LHCN-M2 (cell line): ENCODE data around the gene SUPT3H. TPM values are rescaled to one million over a fixed set of nuclear protein-coding genes. Genes with fewer than 3 reads are reported as not detected.

Experiments
- DNase-seq: peaks from one replicate; pipeline ENCODE4 v3.0.0-alpha.2; 2012; ENCODE audit warnings: low read depth
- total RNA-seq: library from RNA; depleted of rRNA; stranded (reverse); fragments of >200 nt; gene quantifications from 2 replicates; pipeline ENCODE4 v1.2.3, GENCODE V29; 2014

Gene SUPT3H
- total RNA-seq, 1 experiment from 2014 or later, result 6.4 TPM

DNA sequence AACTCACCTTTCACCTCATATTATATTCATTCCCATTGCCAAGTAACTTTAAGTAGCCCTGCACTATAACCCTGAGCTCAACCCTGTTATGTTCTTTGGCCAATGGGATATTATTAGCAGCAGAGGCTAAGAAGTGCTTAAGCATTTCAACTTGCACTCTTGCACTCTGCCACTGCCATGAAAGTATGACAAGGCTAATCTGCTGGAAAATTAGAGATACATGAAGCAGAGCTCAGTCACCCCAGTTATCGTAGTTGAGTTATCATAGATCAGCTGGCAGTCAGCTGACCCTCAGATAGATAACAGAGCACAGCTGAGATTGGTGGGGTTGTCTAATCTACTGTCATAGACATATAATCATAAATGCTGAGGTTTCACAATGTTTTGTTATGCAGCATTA, 259.0 kb downstream of the SUPT3H start:
- DNase-seq, result no peak

DNA sequence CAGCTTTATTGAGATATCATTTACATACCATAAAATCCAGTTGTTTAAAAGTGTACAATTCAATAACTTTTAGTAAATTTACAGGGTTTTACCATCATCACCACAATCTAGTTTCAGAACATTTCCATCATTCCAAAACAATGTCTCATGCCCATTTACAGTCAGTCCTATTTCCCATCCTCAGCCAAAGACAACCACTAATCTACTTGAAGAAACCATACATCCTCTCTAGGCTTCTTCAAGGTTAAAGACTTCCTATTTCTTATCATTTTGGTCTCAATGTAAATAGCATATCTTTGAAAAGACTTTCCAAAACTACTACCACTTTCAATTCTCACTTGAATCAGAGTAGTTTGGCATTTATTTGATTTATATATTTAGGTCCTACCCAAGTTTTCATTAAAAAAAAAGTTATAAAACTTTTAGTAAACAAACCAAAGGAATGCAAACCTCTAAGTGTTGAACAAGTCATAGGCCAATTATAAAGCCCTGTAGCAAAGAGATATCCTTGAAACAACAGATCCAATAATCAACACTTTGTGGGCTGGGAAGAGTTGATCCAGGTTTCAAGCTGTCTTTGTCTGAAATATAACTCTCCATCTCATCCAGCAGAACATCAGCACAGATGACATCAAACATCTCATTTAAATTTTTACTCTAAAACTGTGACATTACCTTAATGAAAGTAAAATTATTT, 260.9 kb downstream of the SUPT3H start:
- DNase-seq, result peak; percentile 89

DNA sequence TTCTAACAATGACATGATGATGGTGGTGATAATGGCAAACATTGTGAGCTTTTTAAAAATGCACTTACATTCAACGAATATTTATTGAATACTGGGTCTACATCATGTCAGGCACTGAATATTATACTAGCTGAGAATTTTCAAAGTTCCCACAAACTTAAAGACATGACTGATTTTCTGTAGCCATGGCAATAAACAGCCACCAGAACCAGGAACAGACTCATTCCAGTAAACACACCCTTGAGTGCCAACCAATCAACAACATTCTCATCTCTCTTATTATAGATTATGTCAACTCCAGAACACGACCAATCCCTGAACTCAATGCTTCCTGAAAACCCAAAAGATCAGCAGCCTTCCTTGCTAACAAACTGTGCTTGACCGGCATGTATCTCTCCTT, 262.0 kb downstream of the SUPT3H start:
- DNase-seq, result peak; percentile 73

DNA sequence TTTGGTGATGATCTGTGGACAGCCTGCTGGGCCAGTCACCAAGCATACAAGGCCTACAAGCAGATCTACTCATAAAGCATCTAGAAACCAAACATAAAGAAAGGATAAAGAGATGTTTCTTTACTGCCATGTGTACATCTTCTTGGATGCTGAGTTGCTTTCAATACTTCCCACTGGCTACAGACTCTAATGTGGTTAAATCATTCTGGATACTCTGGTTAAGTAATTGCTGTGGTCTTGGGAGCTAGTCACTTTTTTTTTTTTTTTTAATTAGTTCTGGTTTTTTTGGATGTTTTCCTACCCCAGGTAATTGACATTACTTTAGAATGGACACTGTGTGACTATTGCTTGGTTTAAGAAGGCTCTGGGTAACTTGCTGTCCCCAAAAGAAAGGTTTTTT, 265.0 kb downstream of the SUPT3H start:
- DNase-seq, result no peak

DNA sequence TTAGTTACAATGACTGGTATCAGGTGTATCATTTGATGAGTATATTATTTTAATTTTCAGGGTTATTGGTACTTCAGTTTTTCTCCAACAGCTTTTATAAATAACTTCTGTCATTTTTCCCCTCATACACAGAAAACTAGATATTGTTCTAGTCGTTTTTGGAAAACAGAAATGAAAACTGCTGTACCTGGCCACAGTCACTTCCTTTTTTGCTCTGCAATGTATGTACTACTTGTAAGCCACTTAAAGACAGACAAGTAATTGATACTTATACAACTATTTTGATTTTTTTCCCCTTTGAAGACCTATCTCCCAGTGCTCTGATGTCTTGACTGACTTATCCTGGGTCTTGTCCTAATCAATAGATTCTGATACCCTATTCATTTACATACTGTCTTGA, 268.2 kb downstream of the SUPT3H start:
- no peak for DNase-seq

DNA sequence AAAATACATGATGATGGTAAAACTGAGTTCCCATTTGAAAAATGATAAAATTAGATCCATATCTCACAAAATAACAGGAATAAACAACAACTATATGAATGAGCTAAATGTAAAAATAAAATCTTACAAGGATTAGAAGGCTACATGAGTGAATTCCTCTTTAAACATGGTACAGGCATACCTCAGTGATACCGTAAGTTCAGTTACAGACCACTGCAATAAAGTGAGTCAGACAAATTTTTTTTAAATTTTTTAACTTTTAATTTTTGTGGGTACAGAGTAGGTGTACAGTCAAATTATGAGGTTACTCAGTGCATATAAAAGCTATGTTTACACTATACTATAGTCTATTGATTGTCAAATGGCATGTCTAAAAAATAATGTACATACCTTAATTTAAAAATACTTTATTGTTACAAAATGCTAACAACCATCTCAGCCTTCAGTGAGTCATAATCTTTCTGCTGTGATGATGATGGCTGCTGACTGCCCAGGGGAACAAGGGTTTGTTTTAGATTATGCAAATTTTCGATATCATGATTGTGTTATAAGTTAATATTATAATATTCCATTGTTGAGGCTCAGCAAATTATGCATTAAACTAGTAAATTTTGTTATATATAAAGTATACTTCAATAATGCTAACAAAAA, 272.4 kb downstream of the SUPT3H start:
- peak; percentile 42 for DNase-seq

DNA sequence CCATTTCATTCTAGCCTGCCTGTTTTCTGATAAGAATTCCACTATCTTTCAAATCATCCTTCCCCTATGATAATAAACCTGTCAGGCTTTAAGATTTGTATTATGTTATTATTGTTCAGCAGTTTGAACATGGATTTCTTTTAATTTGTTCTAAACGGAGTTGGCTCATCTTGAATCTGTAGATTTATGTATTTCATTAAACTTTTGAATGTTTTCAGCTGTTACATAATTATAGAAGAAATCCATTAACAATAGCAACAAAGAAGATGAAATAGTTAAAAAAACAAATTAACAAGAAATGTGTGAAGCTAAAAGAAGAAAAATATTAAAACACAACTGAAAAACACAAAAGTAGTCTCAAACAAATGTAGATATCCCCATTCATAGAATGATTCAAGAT, 273.3 kb downstream of the SUPT3H start:
- no peak for DNase-seq

DNA sequence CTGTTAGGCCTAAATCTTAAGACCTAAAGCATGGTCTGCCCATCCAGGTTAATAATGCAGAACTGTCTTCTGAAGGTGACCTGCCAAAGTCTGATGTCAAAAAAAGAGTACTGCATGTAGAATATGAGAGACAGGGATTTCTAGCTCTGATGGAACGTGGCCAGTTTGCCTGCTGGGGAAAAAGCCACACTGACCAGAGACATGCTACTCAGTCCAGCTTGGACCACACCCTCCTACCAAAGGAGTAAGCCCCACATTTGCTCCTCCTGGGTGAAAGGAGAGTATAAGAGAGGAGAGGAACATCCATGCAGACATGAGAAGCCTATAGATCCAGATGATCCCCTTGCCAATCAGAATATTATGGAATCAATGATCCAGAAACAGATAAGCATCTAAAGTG, 279.5 kb downstream of the SUPT3H start:
- no peak for DNase-seq

DNA sequence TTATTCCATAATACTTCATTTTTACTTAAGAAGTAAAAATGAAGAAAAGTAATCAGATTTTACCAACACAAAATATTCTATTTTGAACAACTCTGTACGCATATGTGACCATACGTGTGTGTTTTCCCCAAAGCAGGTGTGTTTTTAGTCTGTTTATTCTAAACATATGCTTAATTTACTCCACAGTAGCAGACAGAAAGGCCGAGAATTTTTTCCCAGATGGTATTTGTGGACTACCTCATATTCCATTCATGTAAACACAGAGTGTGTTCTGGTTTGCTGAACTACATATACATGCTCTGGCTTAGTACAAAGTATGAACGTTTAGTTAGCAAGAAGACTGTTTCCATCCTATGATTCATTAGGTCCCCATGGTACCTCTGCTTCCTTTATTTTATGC, 282.9 kb downstream of the SUPT3H start:
- DNase-seq, result no peak

DNA sequence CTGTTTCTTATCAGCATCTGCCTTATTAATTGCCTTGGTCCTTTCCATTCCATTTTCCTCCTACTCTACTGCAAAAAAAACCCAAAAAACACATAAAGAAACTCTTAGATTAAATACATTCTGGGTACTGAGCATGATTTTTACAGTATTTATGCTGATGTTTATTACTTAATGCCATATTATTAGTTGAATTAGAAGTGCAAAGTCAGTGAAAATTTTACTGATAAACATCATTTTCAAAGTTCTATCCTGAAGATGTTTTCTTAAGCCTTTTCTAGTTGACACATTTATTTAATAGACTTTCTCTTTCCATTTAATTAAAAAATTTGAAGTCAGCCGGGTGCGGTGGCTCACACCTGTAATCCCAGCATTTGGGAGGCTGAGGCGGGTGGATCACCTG, 285.6 kb downstream of the SUPT3H start:
- DNase-seq, result no peak

DNA sequence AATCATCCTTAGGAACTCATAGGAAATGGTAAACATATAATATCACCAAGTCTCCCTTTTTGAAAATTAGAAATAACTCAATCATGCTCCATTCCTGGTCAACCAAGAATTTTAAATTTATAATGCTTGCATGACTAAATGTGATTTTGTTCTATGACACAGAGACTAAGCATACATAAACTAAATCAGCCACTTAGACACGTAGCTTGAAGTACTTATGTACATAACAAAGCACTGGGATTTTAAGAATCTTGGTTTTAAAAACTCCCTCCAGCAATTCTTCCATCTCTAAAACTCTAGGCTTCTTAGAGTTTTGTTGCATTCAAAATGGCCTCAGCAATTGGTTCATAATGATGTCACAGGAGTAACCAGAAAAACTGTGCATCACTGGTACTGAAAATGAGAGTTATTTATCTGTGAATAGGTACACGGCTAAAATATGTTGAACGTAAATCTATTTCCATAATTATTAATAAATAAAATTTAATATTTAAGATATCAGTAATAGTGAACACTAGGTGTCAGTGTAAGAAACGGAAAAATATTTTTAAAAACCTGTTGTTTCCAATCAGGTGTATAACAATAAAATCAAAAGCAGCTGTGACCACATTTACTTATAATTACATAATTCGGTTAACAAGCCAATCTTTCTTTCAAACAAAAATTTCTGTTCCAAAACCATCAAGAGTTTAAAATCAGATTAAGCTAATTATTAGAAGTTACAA, 291.2 kb downstream of the SUPT3H start:
- no peak for DNase-seq

DNA sequence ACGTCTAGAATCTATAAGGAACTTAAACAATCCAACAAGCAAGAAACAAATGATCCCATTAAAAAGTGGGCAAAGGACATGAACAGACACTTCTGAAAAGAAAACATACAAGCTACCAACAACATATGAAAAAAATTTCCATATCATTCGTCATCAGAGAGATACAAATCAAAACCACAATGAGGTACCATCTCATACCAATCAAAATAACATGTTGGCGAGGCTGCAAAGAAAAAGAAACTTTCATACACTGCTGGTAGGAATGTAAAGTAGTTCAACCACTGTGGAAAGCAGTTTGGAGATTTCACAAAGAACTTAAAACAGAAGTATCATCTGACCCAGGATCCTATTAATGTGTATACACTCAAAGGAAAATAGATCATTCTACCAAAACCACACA, 293.5 kb downstream of the SUPT3H start:
- peak; percentile 41 for DNase-seq

DNA sequence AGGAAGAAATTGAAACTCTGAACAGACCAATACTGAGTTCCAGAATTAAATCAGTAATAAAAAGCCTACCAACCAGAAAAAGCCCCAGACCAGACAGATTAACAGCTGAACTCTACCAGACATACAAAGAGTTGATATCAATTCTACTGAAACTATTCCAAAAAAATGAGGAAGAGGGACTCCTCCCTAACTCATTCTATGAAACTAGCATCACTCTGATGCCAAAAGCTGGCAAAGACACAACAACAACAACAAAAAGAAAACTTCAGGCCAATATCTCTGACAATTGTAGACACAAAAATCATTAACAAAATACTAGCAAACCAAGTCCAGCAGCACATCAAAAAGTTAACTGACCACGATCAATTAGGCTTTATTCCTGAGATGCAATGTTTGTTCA, 295.6 kb downstream of the SUPT3H start:
- DNase-seq, result no peak

DNA sequence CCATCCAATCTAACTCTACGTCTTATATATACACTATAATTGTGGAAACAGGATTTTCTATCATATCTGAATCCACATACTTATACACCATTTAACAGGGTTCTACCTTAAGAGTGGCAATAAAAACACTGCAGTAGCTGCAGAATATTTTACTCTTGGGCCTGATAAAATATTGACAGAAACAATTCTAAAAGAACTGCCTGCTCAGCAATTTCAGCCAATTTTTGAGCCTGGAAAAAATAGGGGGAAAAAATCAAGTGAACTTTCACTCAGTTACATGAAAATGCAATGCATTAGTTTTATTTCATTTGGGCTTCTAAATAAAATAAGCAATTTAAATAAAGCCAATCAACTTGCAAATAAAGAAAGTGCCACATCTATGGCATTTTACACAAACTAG, 296.1 kb downstream of the SUPT3H start:
- no peak for DNase-seq

DNA sequence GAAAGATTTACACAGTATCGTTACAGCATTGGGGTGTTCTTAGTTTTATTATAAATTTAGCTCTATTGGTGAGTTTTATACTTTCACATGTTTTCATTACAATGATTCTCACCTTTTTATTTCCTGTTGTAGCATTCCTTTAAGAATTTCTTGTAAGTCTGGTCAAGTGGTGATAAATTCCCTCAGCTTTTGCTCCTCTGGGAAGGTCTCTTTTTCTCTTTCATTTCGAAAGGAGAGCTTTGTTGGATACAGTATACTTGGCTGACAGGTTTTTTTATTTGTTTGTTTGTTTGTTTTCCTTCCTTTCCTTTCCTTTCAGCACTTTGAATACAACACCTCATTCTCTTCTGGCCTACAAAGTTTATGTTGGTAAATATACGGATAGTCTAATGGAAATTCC, 299.3 kb downstream of the SUPT3H start:
- DNase-seq, result no peak

DNA sequence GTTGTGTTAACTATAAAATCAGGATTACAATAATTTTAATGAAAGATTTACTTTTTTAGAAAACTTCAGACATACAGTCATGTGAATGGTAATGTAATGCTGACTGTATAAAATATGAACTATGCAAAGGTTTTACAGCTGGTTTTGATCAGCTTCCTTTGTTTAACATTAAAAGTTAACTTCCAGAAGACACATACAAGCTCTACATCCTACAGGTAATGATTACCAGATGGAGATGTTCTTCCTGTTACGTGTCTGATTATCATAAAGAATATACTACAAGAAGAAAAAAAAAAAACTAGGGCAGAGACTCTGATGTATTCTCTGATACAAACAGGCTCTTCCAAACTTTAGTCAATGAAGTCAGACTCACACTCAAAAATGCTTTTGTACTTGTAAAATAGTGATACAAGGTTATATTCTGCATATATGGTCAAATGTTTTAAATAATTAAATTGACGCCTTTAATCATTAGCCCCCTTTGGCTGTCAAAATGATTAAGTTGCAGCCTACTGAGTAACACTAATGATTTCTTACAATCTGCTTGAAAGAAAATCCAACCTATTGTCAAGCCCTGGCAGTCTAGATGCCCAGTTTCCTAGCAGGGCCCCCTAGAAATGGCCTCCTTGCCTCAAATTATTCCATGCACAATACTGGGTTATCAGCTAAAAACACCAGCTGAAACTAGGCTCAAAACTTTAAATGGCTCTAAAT, 301.4 kb downstream of the SUPT3H start:
- no peak for DNase-seq

DNA sequence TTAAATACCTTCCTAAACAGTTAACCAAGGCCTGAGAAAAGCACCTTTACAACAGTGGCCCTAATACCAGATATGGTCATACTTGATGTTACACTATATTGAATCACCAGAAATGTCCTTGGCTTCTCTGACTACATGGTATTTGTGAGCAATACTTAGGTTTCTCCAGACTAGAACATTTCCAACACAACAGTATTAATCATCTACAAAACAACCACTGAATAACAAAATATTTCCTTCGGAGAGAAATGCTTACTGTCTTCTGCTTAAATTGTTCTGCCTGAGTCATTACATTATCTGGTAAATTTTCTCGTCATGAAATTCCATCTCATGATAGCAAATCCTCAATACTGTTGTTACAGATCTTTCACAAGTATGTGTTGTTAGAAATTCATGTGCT, 302.5 kb downstream of the SUPT3H start:
- DNase-seq, result peak; percentile 96

DNA sequence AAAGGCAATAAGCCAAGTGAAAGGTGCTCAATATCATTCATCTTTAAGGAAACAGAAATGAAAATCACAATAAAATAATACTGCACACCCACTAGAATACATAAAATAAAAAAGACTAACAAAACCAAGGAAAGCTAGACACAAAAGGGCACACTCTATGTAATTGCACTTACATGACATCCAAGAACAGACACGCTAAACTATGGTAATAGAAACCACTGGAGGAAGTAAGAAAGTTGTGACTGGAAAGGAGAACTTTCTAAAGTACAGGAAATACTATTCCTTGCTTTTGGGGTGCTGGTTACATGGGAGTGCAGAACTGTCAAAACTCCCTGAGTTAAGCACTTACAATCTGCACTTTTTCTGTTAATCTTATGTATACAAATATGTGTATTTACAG, 303.3 kb downstream of the SUPT3H start:
- no peak for DNase-seq

DNA sequence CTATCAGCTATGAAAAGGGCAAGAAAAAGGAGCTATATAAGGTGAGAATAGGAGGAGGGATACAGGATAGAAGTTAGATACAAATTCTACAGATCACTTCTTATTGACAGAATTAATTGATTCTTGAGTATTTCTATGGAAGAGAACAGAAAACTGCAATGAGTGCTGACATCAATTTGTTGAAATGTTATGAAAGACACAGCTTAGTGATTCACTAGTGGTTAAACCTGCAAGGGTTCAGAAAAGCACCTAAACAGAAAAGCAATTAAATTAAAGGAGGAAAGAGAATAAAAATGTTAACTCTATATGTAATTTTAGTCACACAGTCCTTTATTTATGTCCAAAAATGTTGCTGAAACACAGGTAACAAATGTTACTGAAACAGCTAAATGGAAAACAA, 304.0 kb downstream of the SUPT3H start:
- DNase-seq, result no peak

DNA sequence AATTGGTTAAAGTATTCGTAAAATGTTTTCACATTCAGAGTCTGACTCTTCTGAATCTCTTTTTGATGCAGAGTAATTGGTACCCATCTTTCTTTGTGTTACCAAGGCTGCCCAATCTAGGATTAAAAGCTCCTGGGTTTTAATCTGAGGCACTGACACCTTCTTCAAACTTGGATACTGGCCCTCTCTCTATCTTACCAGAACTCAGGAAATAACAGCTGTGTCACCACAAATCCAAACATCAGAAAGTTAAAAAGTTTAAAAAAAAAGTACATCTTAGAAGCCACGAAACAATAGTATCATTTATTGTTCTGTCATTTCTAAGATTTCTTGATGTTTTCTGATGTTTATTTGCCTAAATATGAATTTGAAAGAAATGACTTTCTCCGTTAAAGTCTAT, 305.1 kb downstream of the SUPT3H start:
- DNase-seq, result peak; percentile 50

DNA sequence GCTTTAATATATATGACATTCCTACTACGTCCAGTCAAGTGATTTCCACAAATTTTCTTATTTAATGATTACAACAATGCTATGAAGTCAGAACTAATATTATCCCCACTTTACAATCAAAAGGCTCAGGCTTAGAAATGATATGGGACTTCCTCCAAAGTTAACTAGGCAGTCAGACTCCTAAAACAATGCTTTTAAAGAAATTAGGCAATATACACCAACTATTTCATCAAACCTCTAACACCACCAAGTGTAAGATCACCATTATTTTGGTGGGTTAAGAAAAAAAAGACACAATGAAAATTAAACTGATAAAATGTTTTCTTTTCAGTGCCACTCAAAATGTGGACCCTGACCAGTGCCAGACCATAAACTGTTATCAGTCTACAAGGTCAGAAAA, 305.7 kb downstream of the SUPT3H start:
- DNase-seq, result no peak

DNA sequence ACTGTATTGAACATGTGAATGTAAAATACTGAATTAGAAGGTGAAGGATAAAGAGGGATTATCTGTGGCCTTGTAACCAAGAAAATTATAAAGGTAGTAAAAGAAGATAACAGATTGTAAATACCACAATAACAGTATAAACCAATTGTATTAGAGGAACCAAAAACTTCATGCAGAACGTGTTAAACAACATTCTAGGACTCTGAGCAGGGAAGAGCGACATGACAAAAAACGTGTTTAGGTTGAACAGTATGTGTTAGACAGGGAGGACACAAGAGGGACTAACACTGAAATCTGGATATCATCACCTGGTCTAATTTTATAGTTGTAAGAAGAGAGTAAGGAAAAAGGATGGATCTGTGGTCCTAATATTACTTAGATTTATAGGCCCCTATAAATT, 308.6 kb downstream of the SUPT3H start:
- no peak for DNase-seq
